DMS153 treated with DMSO at 0.1 percent for 48 hours (cell line): ENCODE results near the gene PLCB4.
"Not testable (repeated sequence)": the region's sequence is repeated elsewhere in the genome, so short reads cannot be mapped to it uniquely, and the experiment has no call there.

Source experiments
- DNase-seq: peaks from one replicate; lab custom pipeline; 2025; ENCODE audit not compliant: unreplicated experiment; lab: John Stamatoyannopoulos, UW

PLCB4 gene

DNA sequence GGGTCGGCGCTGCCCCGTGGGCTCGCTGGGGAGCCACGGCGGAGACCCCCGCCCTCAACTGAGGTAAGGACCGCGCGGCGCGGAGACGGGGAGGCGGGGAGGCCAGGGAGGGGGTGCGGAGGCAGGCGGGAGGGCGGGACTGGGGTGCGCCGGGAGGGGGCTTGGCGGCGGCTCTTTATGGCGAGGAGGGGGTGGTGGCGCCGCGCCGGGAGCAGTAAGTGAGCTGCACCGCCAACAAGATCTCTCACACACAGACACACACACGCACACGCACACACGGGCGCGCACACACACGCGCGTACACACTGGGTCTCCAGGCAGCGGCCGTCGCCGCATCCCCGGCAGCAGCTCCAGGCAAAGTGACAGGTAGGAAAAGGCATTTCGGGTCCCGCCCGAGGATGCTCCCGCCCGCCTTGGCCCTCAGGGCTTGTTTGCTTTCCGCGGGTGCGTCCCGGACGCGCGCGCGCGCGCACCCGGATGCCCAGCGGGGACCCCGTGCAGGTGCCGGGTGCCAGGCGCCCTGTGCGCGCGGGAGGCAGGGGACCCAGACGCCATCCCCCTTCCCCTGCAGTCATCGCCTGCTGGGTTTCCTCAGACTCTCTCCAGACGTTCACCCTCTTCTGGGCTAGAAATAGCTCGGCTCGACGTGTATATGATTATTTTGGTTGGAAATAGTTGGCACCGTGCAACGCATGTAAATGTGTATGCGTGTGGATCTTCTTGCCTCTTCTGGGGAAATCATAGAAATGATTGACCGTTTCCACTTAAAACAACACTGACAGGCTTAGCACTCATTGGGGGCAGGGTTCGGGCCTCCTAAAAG is at the start of gene PLCB4:
TSS of gene PLCB4 (plus strand) at position 247 of the 823 bp plus-strand sequence. CDS start 238,728 bp downstream, outside the sequence.
- peak; percentile 46 for DNase-seq

- no peak for DNase-seq
These were observed 49.1 kb upstream of the PLCB4 start for GRCh38 chr20:9019833-9020232.

- no peak for DNase-seq
These were observed 47.7 kb upstream of the PLCB4 start for GRCh38 chr20:9021216-9021615.

GRCh38 chr20:9021699-9022098 is 47.2 kb upstream of the PLCB4 start:
- no peak for DNase-seq

- DNase-seq, result no peak
These were observed 46.5 kb upstream of the PLCB4 start for GRCh38 chr20:9022376-9022775.

DNA sequence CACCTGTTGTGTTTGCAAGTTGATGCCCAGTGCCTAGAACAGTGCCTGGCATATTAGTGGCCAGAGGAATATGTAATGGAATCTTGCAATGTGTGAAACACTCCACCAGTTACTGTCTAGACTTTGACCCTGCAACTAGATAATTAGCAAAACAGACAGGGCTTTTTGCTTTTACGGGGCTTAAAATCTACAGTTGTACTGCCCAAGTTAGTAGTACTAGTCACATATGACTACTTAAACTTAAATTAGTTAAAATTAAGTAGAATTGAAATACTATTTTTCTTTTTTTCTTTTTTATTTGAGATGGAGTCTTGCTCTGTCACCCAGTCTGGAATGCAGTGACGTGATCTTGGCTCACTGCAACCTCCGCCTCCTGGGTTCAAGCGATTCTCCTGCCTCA is 44.3 kb upstream of the PLCB4 start:
- no peak for DNase-seq

DNA sequence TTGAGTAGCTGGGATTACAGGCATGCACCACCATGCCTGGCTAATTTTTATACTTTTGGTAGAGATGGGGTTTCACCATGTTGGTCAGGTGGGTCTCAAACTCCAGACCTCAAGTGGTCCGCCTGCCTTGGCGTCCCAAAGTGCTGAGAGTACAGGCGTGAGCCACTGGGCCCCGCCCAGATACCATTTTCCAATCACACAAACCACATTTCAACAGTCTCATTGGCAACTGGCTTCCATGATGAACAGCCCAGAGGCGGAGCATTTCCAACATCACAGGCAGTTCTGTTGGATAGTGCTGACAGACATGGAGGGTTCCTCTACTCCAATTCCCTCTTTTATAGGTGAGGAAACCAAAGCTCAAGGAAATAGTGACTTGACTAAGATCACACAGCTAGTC is 43.9 kb upstream of the PLCB4 start:
- DNase-seq, result no peak

GRCh38 chr20:9025643-9026042 is 43.2 kb upstream of the PLCB4 start:
- no peak for DNase-seq

DNA sequence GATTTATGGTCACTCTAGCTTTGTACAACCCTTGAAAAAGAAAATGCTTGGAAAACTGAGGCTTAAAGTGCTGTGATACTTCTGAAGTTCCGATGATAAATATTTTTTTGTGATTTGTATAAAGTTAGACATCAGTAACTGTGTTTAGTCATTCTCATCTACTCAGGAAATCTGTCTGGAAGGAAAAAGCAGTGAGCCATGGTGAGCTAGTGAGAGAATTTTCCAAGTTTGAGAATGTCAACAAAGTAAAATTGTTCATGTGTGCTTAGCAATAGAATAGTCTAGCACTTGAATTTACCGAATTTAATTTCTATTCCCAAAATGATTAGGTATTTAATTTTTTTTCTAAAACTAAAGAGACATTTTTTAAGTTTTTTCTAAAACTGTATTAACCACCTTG is 41.3 kb upstream of the PLCB4 start:
- no peak for DNase-seq

DNA sequence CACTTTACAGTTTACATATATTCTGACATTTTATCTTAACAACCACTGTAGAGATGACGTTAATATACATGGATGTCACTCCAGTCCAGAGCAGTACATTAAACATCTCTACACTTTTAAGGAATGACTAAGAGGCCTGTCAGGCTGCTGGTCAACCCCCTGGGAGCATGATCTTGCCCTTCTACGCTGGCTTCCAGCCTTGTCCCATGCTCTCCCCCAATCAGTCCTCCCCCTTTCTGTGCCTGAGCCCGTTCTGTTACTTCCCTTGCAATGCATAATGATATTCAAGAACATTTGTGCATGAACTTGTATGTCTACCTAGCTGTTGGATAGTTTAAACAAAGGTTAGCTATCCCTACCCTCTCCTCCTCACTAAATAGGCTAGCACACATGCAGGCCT is 40.5 kb upstream of the PLCB4 start:
- no peak for DNase-seq

DNA sequence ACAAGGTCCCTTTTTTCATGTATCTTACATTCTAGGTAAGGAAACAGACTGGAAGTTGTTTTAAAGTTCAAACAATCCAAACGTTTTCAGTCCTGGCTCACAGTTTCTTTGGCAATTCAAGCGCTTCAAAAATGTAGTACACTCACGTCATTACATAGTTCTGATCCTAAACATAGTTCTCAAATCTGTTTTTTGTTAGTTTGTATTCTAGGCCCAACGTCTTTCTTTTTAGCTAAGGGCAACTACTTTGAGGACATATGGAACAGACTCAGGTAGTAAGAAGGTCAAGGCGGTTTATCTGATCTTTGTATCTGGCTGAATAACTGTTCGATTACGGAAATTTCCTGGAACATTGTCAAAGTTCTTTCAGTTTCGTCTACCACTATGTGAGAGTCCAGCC is 36.9 kb upstream of the PLCB4 start:
- no peak for DNase-seq

DNA sequence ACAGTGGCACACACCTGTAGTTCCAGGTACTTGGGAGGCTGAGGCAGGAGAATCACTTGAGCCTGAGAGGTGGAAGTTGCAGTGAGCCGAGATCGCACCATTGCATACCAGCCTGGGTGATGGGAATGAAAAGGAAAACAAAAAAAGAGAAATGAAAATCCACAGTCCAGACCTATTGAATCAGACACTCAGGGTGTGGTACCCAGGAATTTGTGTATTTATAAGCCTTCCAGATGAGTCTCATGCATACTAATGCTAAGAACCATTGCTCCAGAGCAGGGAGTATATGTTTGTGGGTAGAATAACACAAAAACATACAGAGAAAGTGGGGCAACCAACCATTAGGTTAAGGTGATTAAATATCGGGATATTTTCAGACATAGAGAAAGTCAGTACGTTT is 36.1 kb upstream of the PLCB4 start:
- no peak for DNase-seq

GRCh38 chr20:9035126-9035525 is 33.8 kb upstream of the PLCB4 start:
- DNase-seq, result no peak

DNA sequence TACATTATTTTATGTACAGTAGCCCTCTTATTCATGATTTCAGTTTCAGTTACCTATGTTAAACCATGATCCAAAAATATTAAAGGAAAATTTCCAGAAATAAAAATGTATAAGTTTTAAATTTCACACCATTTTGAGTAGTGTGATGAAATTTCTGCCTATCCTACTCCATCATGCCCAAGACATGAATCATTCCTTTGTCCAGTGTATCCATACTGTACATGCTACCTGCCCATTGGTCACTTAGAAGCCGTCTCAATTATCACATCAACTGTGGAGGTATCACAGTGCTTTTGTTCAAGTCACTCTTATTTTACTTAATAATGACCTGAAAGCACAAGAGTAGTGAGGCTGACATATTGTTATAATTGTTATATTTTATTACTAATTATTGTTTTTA is 32.3 kb upstream of the PLCB4 start:
- no peak for DNase-seq

DNA sequence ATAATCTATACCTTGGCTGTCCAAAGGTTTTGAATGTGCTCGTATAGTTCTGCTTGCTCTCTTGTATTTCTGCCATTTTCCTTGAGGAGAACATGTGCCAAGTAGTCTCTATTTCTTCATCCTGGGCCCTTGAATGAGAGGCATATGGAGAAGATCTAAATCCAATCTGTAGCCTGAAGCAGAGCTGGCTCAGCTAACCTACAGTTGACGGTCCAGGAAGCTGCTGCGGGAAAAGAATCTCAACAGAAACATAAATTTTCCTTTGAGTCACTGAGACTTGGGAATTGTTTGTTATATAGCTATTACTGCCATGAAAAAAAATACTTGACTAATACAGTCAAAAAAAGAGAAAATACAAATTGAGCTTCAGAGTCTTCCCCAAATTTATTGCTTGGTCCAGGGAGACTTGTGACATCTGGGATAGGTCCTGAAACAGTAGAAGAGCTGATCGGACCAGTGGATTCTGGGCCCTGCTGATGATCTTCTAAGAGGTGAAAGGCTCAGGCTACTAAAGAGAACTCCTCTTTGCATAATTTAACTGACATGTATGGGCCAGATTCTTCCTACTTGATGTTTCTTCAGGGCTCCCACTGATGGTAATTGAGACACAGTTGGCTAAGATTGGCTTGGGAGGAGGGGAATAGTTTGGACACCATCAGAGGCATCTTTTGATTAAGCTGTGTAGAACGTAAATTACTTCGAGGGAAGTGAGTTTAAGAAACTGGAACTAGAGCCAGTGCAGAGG is 29.9 kb upstream of the PLCB4 start:
- no peak for DNase-seq

DNA sequence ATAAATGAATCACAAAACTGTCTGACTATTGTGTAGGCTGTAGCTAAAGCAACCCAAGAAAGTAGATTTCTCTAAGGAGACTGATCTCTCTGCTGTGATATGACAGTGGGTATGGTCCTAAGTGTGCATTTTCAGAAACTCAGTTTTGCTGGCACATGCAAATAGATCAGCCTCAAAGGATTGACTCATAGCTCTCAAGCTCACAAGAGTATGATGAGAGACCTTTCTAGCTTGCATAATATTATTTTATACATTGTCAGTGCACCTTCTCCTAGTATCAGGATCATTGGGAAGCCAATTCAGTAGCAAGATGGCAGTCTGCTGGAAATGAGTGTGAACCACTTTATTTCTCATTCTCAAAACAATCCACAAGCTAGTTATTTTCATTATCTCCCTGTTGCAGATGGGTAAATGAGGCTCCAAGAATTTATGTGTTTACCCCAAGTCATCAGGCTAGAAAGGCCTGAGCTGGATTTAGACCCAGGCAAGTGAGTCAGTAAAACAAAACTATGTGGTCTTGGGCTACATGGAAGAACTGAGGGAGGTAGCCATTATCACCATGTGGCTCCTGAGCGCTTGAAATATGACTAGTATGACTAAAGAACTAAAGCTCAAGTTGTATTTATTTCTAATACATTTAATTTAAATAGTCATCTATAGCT is 27.9 kb upstream of the PLCB4 start:
- no peak for DNase-seq

DNA sequence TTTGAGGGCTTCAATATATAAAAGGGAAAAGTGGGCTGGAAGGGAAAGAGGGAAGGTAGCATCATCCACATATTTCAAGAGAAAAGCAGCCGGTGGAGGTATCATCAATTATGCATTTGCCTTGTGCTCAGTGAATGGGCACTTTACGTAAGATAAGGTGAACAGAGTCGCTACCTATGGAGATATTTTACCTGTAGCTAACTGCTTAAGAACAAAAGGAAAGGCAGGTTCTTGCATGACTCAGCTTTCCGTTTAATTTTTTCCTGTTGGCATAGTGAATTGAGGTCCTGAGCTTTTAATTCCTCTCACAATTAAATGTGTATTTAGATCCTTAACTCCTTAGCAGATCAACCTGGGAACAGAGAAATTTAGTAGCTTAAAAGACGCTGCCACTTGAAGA is 25.5 kb upstream of the PLCB4 start:
- DNase-seq, result no peak

DNA sequence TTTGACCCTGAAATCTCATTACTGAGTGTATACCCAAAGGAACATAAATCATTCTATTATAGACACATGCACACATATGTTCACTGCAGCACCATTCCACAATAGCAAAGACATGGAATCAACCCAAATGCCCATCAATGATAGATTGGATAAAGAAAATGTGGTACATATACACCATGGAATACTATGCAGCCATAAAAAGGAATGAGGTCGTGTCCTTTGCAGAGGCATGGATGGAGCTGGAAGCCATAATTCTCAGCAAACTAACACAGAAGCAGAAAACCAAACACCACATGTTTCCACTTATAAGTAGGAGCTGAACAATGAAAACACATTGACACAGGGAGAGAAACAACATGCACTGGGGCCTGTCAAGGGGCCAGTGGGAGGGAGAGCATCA is 21.0 kb upstream of the PLCB4 start:
- not testable (repeated sequence) for DNase-seq

GRCh38 chr20:9051508-9051907 is 17.4 kb upstream of the PLCB4 start:
- DNase-seq, result no peak

DNA sequence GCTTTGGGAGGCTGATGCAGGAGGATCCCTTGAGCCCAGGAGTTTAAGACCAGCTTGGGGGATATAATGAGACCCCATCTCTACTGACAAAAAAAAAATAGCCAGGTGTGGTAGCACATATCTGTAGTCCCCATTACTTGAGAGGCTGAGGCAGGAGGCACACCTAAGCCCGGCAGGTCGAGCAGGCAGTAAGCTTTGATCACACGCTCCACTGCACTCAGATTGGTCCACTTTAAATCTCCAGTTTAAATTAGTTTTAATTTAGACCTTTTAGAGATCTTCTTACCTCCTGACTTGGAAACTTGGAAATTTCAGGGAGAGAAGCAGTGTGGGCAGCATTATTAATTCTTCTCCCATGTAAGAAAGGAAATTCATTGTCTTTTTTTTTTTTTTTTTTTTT is 16.8 kb upstream of the PLCB4 start:
- no peak for DNase-seq

GRCh38 chr20:9053108-9053507 is 15.8 kb upstream of the PLCB4 start:
- DNase-seq, result no peak

DNA sequence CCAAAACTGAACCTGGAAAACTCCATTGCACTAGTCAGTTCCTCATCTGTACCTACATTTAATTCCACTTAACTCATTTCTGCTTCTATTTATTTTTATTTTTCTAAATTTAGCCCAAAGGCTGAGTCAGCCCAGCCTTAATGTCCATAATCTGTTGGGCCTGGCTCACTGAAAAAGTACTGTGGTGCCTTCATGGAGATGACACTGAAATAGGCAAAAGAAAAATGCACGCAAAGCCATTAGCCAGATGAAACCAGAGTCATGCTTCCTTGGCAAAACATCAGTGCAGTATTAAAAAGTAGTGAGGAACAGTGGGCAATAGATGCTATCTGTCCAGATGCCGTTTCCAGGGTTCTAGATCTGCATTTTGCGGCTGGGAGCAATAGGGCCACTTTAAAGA is 14.7 kb upstream of the PLCB4 start:
- no peak for DNase-seq
